GM12875 (cell line): ENCODE data around the gene TPT1.
"Not testable (repeated sequence)": the region's sequence is repeated elsewhere in the genome, so short reads cannot be mapped to it uniquely, and the experiment has no call there.

Experiments used
- H3K4me3 ChIP-seq: one replicate; pipeline ENCODE4 v1.5.1; 2011; ENCODE audit warnings: low read depth, low read length, control low read depth
- TF ChIP-seq, protein P1 (sequence below): IDR thresholded peaks from 2 replicates; pipeline ENCODE4 v1.5.1; 2011; ENCODE audit warnings: low read depth, mild to moderate bottlenecking, control low read depth, inconsistent platforms, low read length, moderate library complexity, borderline replicate concordance; ENCODE audit not compliant: insufficient read depth

Gene TPT1

DNA sequence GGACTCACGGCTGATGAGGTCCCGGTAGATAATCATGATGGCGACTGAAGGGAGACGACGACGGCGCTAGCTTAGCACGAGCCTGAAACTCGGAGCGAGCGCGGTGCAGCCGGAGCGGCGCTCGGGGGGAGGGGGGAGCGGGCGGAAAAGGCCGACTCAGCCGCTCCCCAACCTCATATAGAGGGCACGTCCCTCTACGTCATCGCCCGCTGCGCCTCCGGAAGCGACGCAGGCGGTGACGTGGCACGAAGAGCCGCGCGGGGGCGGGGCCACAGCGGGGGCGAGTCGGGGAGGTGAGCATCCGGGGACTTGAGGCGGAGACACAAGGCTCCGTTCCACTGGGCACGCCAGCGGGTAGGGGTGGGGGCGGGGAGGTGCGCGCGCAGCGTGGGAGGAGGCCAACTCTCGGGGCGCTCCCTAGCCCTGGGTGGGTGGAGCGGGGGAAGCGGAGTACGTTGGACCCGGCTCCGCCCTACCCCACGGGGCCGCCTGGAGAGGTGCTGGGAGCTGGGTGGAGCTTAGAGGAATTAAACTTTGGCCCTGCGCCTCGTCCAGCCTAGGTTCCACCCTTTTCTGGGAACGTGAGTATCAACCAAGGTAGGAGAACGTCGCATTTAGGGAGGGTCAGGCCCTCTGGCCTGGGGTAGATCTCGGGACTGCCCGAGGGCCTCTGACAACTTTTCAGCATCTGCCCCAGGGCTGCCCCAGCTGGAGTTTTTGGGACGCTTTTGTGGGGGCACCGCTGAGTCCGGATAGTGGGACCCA is at the start of gene TPT1:
Gene TPT1, minus strand, starts transcription at position 150 of the 765 bp plus-strand sequence. Its CDS starts 114 bp downstream, at position 36.
- peak within 1 kb of the TSS; percentile 63 for H3K4me3 ChIP-seq
- TF ChIP-seq, protein P1, sequence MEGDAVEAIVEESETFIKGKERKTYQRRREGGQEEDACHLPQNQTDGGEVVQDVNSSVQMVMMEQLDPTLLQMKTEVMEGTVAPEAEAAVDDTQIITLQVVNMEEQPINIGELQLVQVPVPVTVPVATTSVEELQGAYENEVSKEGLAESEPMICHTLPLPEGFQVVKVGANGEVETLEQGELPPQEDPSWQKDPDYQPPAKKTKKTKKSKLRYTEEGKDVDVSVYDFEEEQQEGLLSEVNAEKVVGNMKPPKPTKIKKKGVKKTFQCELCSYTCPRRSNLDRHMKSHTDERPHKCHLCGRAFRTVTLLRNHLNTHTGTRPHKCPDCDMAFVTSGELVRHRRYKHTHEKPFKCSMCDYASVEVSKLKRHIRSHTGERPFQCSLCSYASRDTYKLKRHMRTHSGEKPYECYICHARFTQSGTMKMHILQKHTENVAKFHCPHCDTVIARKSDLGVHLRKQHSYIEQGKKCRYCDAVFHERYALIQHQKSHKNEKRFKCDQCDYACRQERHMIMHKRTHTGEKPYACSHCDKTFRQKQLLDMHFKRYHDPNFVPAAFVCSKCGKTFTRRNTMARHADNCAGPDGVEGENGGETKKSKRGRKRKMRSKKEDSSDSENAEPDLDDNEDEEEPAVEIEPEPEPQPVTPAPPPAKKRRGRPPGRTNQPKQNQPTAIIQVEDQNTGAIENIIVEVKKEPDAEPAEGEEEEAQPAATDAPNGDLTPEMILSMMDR: no peak

DNA sequence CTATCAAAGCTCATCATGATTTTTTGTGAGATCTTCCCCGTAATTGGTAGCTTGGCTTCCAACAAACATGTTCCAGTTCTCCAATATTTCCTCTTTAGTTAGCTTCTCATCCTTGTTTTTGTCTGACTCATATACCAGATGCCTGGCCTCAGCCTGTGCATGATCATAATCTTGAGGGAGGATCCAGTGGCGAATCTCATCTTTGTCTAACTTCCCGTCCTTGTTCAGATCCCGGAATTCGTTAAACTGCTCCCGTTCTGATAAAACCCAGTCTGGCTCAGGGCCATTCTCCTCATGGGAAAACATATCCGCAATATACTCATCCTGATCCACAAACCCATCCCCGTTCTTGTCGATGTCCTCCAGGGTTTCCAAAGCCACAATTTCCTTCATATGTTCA is 49.4 kb upstream of the TPT1 start:
- H3K4me3 ChIP-seq: not testable (repeated sequence)

GRCh38 chr13:45388664-45389063 is 47.7 kb upstream of the TPT1 start:
- no peak overlapping the region for H3K4me3 ChIP-seq
- TF ChIP-seq, protein P1: no peak

DNA sequence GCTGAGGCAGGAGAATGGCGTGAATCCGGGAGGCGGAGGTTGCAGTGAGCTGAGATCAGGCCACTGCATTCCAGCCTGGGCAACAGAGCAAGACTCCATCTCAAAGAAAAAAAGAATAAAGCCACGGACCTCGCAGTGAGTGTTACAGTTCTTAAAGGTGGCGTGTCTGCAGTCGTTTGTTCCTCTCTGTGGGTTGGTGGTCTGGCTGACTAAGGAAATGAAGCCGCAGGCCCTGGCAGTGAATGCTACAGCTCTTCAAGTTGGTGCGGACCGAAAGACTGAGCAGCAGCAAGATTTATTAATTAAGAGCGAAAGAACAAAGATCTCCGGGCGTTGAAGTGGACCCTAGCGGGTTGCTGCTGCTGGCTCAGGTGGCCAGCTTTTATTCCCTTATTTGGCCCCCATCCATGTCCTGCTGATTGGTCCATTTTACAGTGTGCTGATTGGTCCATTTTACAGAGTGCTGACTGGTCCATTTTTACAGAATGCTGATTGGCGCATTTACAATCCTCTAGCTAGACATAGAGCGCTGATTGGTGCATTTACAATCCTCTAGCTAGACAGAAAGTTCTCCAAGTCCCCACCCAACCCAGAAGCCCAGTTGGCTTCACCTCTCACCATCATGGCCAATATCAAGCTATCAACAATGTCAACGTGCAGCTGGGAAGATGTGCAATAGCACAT is 46.1 kb upstream of the TPT1 start:
- H3K4me3 ChIP-seq: not testable (repeated sequence)

- TF ChIP-seq, protein P1: no peak
- no peak overlapping the region for H3K4me3 ChIP-seq
Measured at GRCh38 chr13:45385907-45386553, 45.0 kb upstream of the TPT1 start.

GRCh38 chr13:45385320-45385719 is 44.3 kb upstream of the TPT1 start:
- TF ChIP-seq, protein P1: no peak

DNA sequence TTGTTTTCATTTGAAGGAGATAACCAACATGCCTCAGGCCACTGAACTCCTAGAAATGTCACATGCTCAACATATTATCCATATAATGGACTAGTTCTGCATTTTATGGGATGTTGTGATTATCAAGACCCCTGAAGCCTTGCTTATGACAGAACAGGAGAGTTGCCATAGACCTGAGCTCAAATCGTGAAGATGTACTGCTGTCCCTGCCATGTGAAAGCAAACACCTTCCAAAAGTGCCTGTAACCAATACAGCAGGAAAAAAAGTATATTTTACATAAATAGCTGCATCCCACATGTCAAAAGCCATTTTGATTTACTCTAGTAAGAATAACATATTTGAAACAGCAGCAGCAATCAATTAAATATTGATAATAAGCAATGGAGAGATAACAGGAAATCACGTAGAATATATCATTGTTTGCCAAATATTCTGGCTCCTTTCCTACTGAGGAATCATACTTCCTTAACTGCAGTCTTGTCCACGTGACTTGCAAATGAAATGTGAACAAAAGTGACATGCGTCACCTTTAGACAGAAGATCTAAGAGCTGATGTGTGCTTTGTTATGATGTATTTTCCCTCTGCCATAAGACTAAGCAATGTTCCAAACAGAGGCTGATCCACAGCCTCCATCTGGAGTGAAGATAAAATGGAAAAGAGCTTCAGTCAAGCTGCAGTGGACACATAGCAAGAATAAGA is 43.6 kb upstream of the TPT1 start:
- TF ChIP-seq, protein P1: no peak

More at GRCh38 chr13:45385320-45385719, 44.3 kb upstream of the TPT1 start:
- H3K4me3 ChIP-seq: no peak overlapping the region

DNA sequence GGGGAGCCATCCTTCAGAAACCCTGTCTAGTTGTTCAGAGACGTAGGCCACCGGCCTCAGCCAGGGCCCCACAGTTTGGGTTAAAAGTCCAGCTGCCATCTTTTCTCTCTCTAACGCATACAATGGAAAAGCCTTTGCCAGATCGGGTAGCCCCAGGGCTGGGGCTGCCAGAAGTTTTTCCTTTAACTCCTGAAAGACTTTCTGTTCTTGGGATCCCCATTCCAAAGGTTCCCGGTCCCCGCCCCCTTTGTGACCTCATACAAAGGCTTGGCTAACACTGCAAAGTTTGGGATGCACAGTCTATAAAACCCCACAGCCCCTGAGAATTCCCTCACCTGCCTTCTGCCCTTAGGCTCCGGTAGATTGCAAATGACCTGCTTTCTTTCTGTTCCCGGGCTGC is 41.8 kb upstream of the TPT1 start:
- H3K4me3 ChIP-seq: not testable (repeated sequence)

More for the DNA sequence above, 43.6 kb upstream of the TPT1 start:
- H3K4me3 ChIP-seq: no peak overlapping the region
